Psoas muscle (tissue), 8 donors: ENCODE data around the gene MAG. TPM values are rescaled to one million over a fixed set of nuclear protein-coding genes. Genes with fewer than 3 reads are reported as not detected.

ENCODE experiments used
- ATAC-seq, 4 donors: fragments of 200-7000 bp; cut with Tn5 transposase; one replicate each; pipeline ENCODE4 v1.9.1; 2020; ENCODE audit warnings: moderate library complexity in 3 of 4, mild to moderate bottlenecking in 2 of 4
- DNase-seq, 2 donors: peaks; one replicate each; pipeline ENCODE4 v3.0.0-alpha.2; 2020
- H3K27ac ChIP-seq: fragments of 200-600 bp; one replicate; pipeline ENCODE4 v1.8.0; 2022
- H3K27me3 ChIP-seq, 3 donors: fragments of 200-600 bp in 1 of 3; one replicate each; pipeline versions ENCODE4 v1.6.1 to v1.8.0; 2013 to 2022; ENCODE audit warnings: low read length in 2 of 3, mild to moderate bottlenecking in 2 of 3, moderate library complexity in 1 of 3; ENCODE audit not compliant: insufficient read depth in 3 of 3
- H3K36me3 ChIP-seq, 2 donors: fragments of 200-600 bp in 1 of 2; one replicate each; pipeline versions ENCODE4 v1.6.1 to v1.8.0; 2013 to 2022; ENCODE audit warnings: low read depth in 1 of 2, mild to moderate bottlenecking in 1 of 2, moderate library complexity in 1 of 2; ENCODE audit not compliant: insufficient read depth in 1 of 2
- H3K4me1 ChIP-seq: fragments of 200-600 bp; one replicate; pipeline ENCODE4 v1.8.0; 2022
- H3K4me3 ChIP-seq: fragments of 200-600 bp; one replicate; pipeline ENCODE4 v1.8.0; 2022; ENCODE audit warnings: mild to moderate bottlenecking
- H3K9me3 ChIP-seq: fragments of 200-600 bp; one replicate; pipeline ENCODE4 v1.8.0; 2022
- WGBS, 3 donors: extraction: QIAGEN DNeasy Blood & Tissue Kit; methylation state at CpG; one replicate each; pipeline versions ENCODE4 v1.1.6 to v1.1.7; 2013; 5-methylcytosine and 5-hydroxymethylcytosine counted together
- intact Hi-C, 2 donors: fragments of 100-400 bp; cut with DNase I; formaldehyde crosslinking; loops; one replicate each; pipeline versions ENCODE4 v1.11.0 to v1.14.2; 2022
- polyA plus RNA-seq, 3 donors: library from polyadenylated mRNA; stranded (reverse); fragments of 200-250 nt; gene quantifications; one replicate each; pipeline ENCODE4 v1.2.3, GENCODE V29; 2013
- total RNA-seq, 4 donors: library from RNA; stranded (reverse); fragmentation: NEBNext Ultra II Directional in 2 of 4; extraction: Animal tissue kit (Norgen Biotek cat#: 25700) in 2 of 4; gene quantifications; one replicate each; pipeline versions ENCODE4 v1.2.1 to v1.2.4, GENCODE V29; 2021 to 2023
- TF ChIP-seq, protein P1 (sequence below): fragments of 200-600 bp; IDR thresholded peaks from one replicate; pipeline ENCODE4 v1.8.0; 2022; ENCODE audit warnings: antibody characterized with exemption
- donor health status: healthy with polysubstance abuse.
- donor health status: DM: no; HTN: no; CAD: no; lungs with moderate emphysema.
- donor health status: Bipolar disorder and iron deficiency.
- donor health status: healthy.
- donor health status: DM: yes; HTN: yes; CAD: no.
- donor health status: DM: no; HTN: no; CAD: no.
- donor health status: DM: no; HTN: no; CAD: no.
- donor health status: DM: yes; HTN: yes; CAD: no.

Gene MAG
- total and polyA plus RNA-seq, 7 donors: 0.05 to 0.30 (median 0.11) TPM; not detected in 4

DNA sequence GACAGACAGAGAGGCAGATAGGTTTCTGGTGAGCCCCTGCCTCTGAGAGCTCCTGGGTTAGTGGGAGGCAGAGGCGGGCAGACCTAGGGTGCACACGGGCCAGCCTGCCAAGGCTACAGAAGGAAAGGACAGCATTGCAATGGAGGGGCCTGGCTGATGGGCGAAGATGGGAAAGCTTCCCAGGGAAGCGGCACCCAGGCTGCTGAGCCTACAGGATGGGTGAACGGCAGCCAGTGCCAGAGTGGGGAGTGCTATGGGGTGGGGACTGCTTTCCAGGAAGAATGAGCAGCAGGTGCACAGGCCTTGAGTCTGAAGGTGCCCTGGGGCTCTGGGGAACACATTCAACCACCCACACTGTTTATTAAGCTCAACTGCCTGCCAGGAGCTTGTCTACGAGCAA is 702 bp upstream of the MAG start:
- no peak overlapping the region for H3K27ac ChIP-seq
- TF ChIP-seq, protein P1, sequence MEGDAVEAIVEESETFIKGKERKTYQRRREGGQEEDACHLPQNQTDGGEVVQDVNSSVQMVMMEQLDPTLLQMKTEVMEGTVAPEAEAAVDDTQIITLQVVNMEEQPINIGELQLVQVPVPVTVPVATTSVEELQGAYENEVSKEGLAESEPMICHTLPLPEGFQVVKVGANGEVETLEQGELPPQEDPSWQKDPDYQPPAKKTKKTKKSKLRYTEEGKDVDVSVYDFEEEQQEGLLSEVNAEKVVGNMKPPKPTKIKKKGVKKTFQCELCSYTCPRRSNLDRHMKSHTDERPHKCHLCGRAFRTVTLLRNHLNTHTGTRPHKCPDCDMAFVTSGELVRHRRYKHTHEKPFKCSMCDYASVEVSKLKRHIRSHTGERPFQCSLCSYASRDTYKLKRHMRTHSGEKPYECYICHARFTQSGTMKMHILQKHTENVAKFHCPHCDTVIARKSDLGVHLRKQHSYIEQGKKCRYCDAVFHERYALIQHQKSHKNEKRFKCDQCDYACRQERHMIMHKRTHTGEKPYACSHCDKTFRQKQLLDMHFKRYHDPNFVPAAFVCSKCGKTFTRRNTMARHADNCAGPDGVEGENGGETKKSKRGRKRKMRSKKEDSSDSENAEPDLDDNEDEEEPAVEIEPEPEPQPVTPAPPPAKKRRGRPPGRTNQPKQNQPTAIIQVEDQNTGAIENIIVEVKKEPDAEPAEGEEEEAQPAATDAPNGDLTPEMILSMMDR: no peak
- no peaks in the 10 kb centered on the region for H3K36me3 ChIP-seq
- H3K4me1 ChIP-seq: no peaks in the 10 kb centered on the region
- ATAC-seq (no peak), DNase-seq (no peak)
- 56 to 63% (median 59%) methylated on average over 6 of the region's 6 CpGs for WGBS, 3 donors
- no peak overlapping the region for H3K4me3 ChIP-seq
- H3K9me3 ChIP-seq: no peaks in the 10 kb centered on the region
- H3K27me3 ChIP-seq: peaks cover 0 to 19% (median 0%) of the 10 kb centered on the region in 3 donors
- intact Hi-C loops: no loop called here

DNA sequence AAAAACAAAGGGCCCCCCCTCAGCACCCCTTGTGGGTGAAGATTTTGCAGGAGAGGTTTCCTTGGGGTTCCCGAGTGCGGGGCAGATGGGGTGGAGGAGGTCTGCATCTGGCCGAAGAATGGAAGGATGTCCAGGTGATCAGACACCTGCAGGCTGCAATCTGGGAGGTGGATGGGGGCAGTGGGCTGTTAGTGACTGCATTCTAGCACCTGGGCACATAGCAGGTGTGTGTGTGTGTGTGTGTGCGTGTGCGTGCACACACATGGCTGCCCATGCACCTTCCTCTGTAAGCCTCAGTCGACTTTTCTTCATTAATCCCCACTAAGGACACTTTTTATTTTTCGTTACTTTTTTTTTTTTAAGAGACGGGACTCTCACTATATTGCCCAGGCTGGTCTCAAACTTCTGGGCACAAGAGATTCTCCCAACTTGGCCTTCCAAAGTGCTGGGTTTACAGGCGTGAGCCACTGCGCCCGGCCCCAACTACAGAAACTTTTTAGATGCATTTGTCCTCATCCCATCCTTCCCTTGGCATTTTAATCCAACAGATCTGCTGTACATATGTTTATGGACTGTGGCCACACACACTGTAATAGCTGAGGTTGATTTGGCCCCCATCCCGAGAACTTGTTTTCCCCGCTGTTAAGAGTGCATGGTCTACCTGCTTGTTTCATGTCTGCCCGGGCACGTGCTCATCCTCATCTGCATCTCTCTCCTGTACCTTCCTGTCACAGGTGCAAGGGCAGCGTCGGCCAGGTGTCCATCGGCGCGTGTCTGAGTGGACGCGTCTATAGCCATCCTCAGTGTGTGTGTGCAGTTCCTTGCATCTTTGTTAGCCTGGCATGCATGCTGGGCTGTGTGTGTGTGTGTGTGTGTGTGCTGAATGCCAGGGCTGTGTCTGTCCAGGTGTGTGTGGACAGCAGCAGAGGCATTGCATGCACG is 731 bp downstream of the MAG start:
- ATAC-seq (no peak), DNase-seq (no peak)
- WGBS, 3 donors: 61 to 69% (median 62%) methylated on average over 23 of the region's 23 CpGs
- Histone ChIP-seq H3K27me3 (peaks cover 0 to 19% (median 0%) of the 10 kb centered on the region in 3 donors), H3K9me3 (no peaks in the 10 kb centered on the region), H3K36me3 (no peaks in the 10 kb centered on the region), H3K4me3 (no peak overlapping the region), H3K27ac (no peak overlapping the region), H3K4me1 (no peaks in the 10 kb centered on the region)
- TF ChIP-seq, protein P1: no peak
- intact Hi-C loops: no loop called here

DNA sequence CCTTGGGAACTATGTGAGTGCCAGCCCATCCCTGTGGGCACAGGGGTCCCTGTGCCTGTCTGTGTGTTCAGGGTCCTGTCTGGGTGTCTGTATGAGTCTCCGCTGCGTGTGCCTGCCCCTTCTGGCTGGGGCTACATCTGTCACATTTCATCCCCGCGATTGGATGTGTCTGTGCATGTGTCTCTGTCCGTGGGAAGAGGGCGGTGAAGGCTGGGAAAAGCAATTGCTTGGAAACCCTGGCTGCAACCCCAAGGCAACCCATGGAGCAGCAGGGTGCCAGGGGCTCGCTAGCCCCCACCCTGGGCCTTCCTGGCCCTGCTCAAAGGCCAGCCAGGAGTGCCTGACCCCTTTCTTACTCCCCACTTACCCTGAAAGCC is 1.4 kb downstream of the MAG start:
- intact Hi-C loops: no loop called here
- TF ChIP-seq, protein P1: no peak
- Histone ChIP-seq H3K27me3 (peaks cover 0 to 19% (median 3%) of the 10 kb centered on the region in 3 donors), H3K36me3 (no peaks in the 10 kb centered on the region), H3K4me1 (no peaks in the 10 kb centered on the region), H3K27ac (no peak overlapping the region), H3K9me3 (no peaks in the 10 kb centered on the region), H3K4me3 (no peak overlapping the region)
- DNase-seq: no peak
- no peak for ATAC-seq
- 11 to 13% (median 13%) methylated on average over 7 of the region's 7 CpGs for WGBS, 3 donors

DNA sequence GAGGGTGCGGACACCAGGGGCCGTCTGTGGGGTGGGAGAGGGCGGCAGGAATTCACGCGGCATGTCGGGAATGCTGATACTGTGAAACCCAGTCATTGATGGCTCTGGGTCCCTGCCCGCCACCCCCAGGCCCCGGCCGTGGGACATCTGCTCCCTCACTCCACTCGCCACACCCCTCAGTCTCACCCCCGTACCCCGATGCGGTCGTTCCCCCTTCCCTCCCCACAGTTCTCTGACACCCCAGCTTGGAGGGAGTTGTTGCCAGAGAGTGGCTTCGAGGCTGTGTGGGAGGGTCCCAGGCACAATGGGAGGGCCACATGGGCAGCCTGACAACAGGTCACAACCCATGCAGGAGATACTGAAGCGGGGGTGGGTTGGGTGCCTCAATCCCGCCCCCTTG is 1.8 kb downstream of the MAG start:
- TF ChIP-seq, protein P1: no peak
- H3K4me3 ChIP-seq: no peak overlapping the region
- no peak for DNase-seq
- peaks cover 0 to 19% (median 4%) of the 10 kb centered on the region in 3 donors for H3K27me3 ChIP-seq
- no peak for ATAC-seq
- intact Hi-C loops: no loop called here
- no peak overlapping the region for H3K27ac ChIP-seq
- H3K9me3 ChIP-seq: no peaks in the 10 kb centered on the region
- H3K4me1 ChIP-seq: no peaks in the 10 kb centered on the region
- 21 to 31% (median 30%) methylated on average over 13 to 17 of the region's 17 CpGs for WGBS, 3 donors
- H3K36me3 ChIP-seq: no peaks in the 10 kb centered on the region
